Measurements from ENCODE around the gene CXCL17. TPM values are rescaled to one million over a fixed set of nuclear protein-coding genes. Genes with fewer than 3 reads are reported as not detected.
"Not testable (repeated sequence)": the region's sequence is repeated elsewhere in the genome, so short reads cannot be mapped to it uniquely, and the experiment has no call there.

CXCL17 gene, protein sequence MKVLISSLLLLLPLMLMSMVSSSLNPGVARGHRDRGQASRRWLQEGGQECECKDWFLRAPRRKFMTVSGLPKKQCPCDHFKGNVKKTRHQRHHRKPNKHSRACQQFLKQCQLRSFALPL
- polyA plus RNA-seq (2011; rRNA removed) (not detected in 2 replicates), polyA minus RNA-seq (2011; rRNA and poly(A)+ RNA removed) (not detected in 2 replicates)

DNA sequence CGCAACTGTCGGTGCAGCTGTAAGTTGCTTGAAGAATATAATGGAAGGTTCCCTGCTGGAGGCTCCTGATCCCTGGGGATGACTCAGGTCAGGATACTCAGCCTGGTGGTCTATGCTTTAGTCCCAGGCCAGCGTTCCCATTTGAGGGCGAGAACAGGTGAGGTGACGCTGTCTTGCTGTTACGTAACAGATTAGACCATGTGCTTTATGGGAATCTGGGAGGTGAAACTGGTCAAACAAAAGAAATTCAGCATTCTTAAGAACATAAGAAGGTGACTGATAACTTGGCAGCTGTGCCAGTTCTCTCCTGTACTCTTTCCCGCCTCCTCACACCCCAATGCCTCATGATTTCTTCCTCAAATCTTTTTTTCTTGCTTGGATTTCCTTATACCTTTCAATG is at the start of gene CXCL17:
Gene CXCL17, minus strand, starts transcription at position 114 of the 400 bp plus-strand sequence. CDS start 114 bp downstream, outside the sequence.
- Histone ChIP-seq H3K27ac (ENCODE audit: low read depth, low read length) (no peak within 1 kb of the TSS), H3K4me3 (ENCODE audit: low read depth, low read length) (no peak within 1 kb of the TSS), H3K27me3 (ENCODE audit: control insufficient read depth, insufficient read depth, low read length) (peaks cover 32% of the 10 kb centered on the region), H3K9me3 (ENCODE audit: control insufficient read depth, insufficient read depth, low read length) (no peaks in the 10 kb centered on the region)
- no peak for DNase-seq (ENCODE audit: low read depth, low spot score)
- TF ChIP-seq, protein P1, sequence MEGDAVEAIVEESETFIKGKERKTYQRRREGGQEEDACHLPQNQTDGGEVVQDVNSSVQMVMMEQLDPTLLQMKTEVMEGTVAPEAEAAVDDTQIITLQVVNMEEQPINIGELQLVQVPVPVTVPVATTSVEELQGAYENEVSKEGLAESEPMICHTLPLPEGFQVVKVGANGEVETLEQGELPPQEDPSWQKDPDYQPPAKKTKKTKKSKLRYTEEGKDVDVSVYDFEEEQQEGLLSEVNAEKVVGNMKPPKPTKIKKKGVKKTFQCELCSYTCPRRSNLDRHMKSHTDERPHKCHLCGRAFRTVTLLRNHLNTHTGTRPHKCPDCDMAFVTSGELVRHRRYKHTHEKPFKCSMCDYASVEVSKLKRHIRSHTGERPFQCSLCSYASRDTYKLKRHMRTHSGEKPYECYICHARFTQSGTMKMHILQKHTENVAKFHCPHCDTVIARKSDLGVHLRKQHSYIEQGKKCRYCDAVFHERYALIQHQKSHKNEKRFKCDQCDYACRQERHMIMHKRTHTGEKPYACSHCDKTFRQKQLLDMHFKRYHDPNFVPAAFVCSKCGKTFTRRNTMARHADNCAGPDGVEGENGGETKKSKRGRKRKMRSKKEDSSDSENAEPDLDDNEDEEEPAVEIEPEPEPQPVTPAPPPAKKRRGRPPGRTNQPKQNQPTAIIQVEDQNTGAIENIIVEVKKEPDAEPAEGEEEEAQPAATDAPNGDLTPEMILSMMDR (IDR thresholded peaks at IDR 0.05; ENCODE audit: low read depth, low read length), result no peak
- ChIA-PET POLR2A (no interaction called here), CTCF (interaction anchor here (3.3 kb wide), 1 partner anchor 7 kb away, joined by 25 read pairs; no protein-coding TSS in a partner anchor)

DNA sequence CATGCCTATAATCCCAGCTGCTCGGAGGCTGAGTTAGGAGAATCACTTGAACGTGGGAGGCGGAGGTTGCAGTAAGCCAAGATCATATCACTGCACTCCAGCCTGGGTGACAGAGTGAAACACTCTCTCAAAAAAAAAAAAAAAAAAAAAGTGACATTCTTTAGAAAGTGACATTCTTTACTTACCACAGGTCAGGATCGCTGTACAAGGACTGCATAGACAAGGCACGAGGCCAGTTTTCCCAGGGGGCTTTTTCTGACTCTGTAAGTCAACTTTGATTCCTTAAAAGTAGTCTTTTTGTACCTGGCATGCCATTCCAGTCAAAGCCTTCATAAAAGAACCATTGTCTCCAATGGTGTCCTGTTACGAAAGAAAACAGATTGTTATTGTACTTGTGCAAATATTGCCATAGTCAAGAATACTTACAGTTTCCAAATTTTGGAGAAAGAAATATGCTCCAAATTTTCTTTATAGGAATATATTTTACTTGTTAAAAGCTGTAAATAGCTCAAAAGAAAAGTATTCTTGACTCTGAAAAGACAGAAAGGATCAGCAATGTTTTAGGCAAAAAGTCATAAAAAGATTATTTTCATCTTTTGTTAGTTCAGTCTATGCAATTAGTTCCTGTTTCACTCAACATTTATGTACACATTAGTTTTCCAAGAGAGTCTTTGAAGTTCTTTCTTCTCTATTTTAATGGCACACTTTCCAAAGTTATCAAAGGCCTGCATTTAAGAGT is 46.2 kb upstream of the CXCL17 start:
- POLR2A ChIA-PET, result no interaction called here
- TF ChIP-seq, protein P1 (IDR thresholded peaks at IDR 0.05; ENCODE audit: low read depth, low read length), result no peak
- CTCF ChIA-PET, result interaction anchor here (1.3 kb wide), 1 partner anchor 75 kb away, joined by 3 read pairs; no protein-coding TSS in a partner anchor

DNA sequence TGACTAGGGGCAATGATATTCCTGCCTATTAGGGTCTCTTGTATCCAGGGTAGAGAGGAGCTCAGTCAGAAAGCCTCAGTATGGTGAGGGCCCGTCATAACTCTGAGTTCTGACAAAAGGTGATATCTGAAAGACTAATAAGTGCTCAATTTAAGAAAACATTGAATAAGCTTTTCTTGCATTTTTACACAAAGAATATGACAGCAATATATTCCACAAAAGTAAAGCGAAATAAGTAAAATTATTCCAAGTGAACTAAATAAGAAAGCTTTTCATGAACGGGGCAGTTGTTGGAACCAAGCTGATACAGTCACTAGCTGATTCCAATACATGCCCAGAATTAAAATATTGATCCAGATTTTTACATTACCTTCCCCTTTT is 45.0 kb upstream of the CXCL17 start:
- H3K27ac ChIP-seq (ENCODE audit: low read depth, low read length), result no peak overlapping the region
- POLR2A ChIA-PET, result no interaction called here
- CTCF ChIA-PET, result interaction anchor here (1.3 kb wide), 2 partner anchors 48 to 76 kb away, joined by 3 to 4 read pairs; no protein-coding TSS in a partner anchor
- H3K4me3 ChIP-seq (ENCODE audit: low read depth, low read length), result no peak overlapping the region
- no peak for DNase-seq (ENCODE audit: low read depth, low spot score)
- H3K9me3 ChIP-seq (ENCODE audit: control insufficient read depth, insufficient read depth, low read length), result no peaks in the 10 kb centered on the region
- TF ChIP-seq, protein P1 (IDR thresholded peaks at IDR 0.05; ENCODE audit: low read depth, low read length), result no peak
- no peaks in the 10 kb centered on the region for H3K27me3 ChIP-seq (ENCODE audit: control insufficient read depth, insufficient read depth, low read length)

More for the DNA sequence above, 46.2 kb upstream of the CXCL17 start:
- H3K9me3 ChIP-seq (ENCODE audit: control insufficient read depth, insufficient read depth, low read length), result no peaks in the 10 kb centered on the region
- DNase-seq (ENCODE audit: low read depth, low spot score), result no peak
- H3K27ac ChIP-seq (ENCODE audit: low read depth, low read length), result no peak overlapping the region
- no peaks in the 10 kb centered on the region for H3K27me3 ChIP-seq (ENCODE audit: control insufficient read depth, insufficient read depth, low read length)
- no peak overlapping the region for H3K4me3 ChIP-seq (ENCODE audit: low read depth, low read length)

DNA sequence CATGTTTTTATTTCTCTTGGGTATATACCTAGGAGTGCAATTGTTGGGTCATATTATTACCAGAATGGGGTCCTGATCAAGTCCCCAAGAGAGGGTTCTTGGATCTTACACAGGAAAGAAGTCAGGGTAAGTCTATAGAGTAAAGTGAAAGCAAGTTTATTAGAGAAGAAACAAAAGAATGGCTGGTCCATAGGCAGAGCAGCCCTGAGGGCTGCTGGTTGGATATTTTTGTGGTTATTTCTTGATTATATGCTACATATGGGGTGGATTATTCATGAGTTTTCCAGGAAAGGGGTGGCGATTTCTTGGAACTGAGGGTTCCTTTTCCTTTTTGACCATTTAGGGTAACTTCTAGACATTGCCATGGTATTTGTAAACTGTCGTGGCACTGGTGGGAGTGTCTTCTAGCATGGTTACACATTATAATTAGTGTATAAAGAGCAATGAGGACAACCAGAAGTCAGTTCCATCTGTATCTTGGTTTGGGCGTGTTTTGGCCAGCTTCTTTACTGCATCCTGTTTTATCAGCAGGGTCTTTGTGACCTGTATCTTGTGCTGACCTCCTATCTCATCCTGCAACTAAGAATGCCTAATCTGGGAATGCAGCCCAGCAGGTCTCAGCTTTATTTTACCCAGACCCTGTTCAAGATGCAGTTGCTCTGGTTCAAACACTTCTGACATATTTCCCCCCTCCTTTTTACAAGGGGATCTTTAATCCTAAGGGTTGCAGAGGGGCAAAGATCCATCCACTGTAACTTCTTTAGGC is 44.5 kb upstream of the CXCL17 start:
- POLR2A ChIA-PET, result no interaction called here
- TF ChIP-seq, protein P1 (IDR thresholded peaks at IDR 0.05; ENCODE audit: low read depth, low read length), result no peak
- no peak overlapping the region for H3K4me3 ChIP-seq (ENCODE audit: low read depth, low read length)
- H3K27me3 ChIP-seq (ENCODE audit: control insufficient read depth, insufficient read depth, low read length), result no peaks in the 10 kb centered on the region
- no peaks in the 10 kb centered on the region for H3K9me3 ChIP-seq (ENCODE audit: control insufficient read depth, insufficient read depth, low read length)
- no peak overlapping the region for H3K27ac ChIP-seq (ENCODE audit: low read depth, low read length)
- CTCF ChIA-PET, result interaction anchor here (1.3 kb wide), 1 partner anchor 47 kb away, joined by 4 read pairs; no protein-coding TSS in a partner anchor
- DNase-seq (ENCODE audit: low read depth, low spot score), result no peak

DNA sequence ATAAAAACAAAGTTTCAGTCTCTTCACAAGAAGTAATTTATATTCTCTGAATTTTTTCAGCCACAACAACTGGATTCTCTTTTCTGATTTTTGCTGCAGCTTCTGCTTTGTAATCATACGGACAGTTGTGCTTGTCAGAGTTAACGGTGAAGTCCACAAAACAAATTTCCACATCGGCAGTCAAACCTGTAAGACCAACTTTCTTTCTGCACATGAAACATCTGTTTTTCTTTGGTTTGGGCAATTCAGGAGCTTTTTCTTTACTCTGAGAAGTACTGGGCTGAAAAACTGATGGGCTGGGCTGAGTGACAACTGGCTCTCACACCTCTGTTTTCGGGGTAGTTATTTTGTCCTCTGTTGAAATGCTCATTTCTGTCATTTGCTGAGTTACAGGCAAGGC is 42.3 kb upstream of the CXCL17 start:
- H3K27ac ChIP-seq (ENCODE audit: low read depth, low read length); DNase-seq (ENCODE audit: low read depth, low spot score); POLR2A ChIA-PET; H3K27me3 ChIP-seq (ENCODE audit: control insufficient read depth, insufficient read depth, low read length); H3K4me3 ChIP-seq (ENCODE audit: low read depth, low read length); H3K9me3 ChIP-seq (ENCODE audit: control insufficient read depth, insufficient read depth, low read length): not testable (repeated sequence)
- CTCF ChIA-PET, result interaction anchor here (1.2 kb wide), 1 partner anchor 44 kb away, joined by 3 read pairs; no protein-coding TSS in a partner anchor

All from AG04450 (cell line).